Left lung (tissue), 10 donors: ENCODE data around the gene VPS13D. TPM values are rescaled to one million over a fixed set of nuclear protein-coding genes. Genes with fewer than 3 reads are reported as not detected.
"Not testable (repeated sequence)": the region's sequence is repeated elsewhere in the genome, so short reads cannot be mapped to it uniquely, and the experiment has no call there.

Experiments used
- ATAC-seq: fragments of 200-7000 bp; cut with Tn5 transposase; one replicate; pipeline ENCODE4 v1.9.1; 2020; ENCODE audit warnings: moderate library complexity
- DNase-seq, 4 donors: peaks; one replicate each; pipeline ENCODE4 v3.0.0-alpha.2; 2013 to 2020
- H3K27ac ChIP-seq, 2 donors: fragments of 200-600 bp; sonication (generic) in 1 of 2; one replicate each; pipeline versions ENCODE4 v1.5.0 to v1.8.0; 2020 to 2021
- H3K27me3 ChIP-seq, 2 donors: fragments of 200-600 bp; sonication (generic) in 1 of 2; one replicate each; pipeline versions ENCODE4 v1.5.0 to v1.8.0; 2020 to 2021
- H3K36me3 ChIP-seq, 2 donors: fragments of 200-600 bp; sonication (generic) in 1 of 2; one replicate each; pipeline versions ENCODE4 v1.5.0 to v1.8.0; 2020 to 2021
- H3K4me1 ChIP-seq, 2 donors: fragments of 200-600 bp; one replicate each; pipeline ENCODE4 v1.8.0; 2021
- H3K4me3 ChIP-seq, 2 donors: fragments of 200-600 bp; sonication (generic) in 1 of 2; one replicate each; pipeline versions ENCODE4 v1.5.0 to v1.8.0; 2020 to 2021; ENCODE audit warnings: mild to moderate bottlenecking in 1 of 2
- H3K9me3 ChIP-seq, 2 donors: fragments of 200-600 bp; sonication (generic) in 1 of 2; one replicate each; pipeline versions ENCODE4 v1.5.0 to v1.8.0; 2020 to 2021
- CTCF ChIP-seq, 2 donors: fragments of 200-600 bp; sonication (generic) in 1 of 2; IDR thresholded peaks; one replicate each; pipeline versions ENCODE4 v1.5.0 to v1.8.0; 2021; ENCODE audit warnings: antibody characterized with exemption in 2 of 2
- intact Hi-C, 2 donors: fragments of 100-400 bp; cut with DNase I; formaldehyde crosslinking; loops; one replicate each; pipeline versions ENCODE4 v1.11.2 to v1.14.2; 2022
- polyA plus RNA-seq, 6 donors: library from polyadenylated mRNA; unstranded; fragments of 120-200 nt; gene quantifications; one replicate each; pipeline ENCODE4 v1.2.1, GENCODE V29; 2013; ENCODE audit not compliant: insufficient read length in 6 of 6
- total RNA-seq, 2 donors: library from RNA; stranded (reverse); fragmentation: NEBNext Ultra II Directional; extraction: Animal tissue kit (Norgen Biotek cat#: 25700); gene quantifications; one replicate each; pipeline ENCODE4 v1.2.1, GENCODE V29; 2021
- donor health status: DM: no; HTN: yes; CAD: no.
- donor health status: DM: no; HTN: no; CAD: no.

The VPS13D gene
- total and polyA plus RNA-seq, 8 donors: 26.6 to 62.3 (median 30.2) TPM

- peaks cover 0 to 84% of the 10 kb centered on the region in 2 donors for H3K36me3 ChIP-seq
- no peaks in the 10 kb centered on the region for H3K9me3 ChIP-seq
- intact Hi-C loops: no loop called here
- no peak overlapping the region for H3K27ac ChIP-seq
- ATAC-seq (no peak), DNase-seq (no peak)
- no peak overlapping the region for H3K4me3 ChIP-seq
- no peak for TF ChIP-seq CTCF (IDR thresholded peaks at IDR 0.05)
- no peaks in the 10 kb centered on the region for H3K4me1 ChIP-seq
- no peaks in the 10 kb centered on the region for H3K27me3 ChIP-seq
These were observed 94.6 kb downstream of the VPS13D start for GRCh38 chr1:12324423-12324822.

GRCh38 chr1:12324973-12325372 is 95.1 kb downstream of the VPS13D start:
- H3K4me1 ChIP-seq, DNase-seq, H3K4me3 ChIP-seq, ATAC-seq, H3K27me3 ChIP-seq, H3K9me3 ChIP-seq, H3K27ac ChIP-seq, intact Hi-C loops: not testable (repeated sequence)
- peaks cover 0 to 84% of the 10 kb centered on the region in 2 donors for H3K36me3 ChIP-seq

GRCh38 chr1:12326986-12327385 is 97.2 kb downstream of the VPS13D start:
- TF ChIP-seq CTCF (IDR thresholded peaks at IDR 0.05): no peak
- no peak overlapping the region for H3K4me3 ChIP-seq
- no peaks in the 10 kb centered on the region for H3K27me3 ChIP-seq
- peaks cover 0 to 82% of the 10 kb centered on the region in 2 donors for H3K36me3 ChIP-seq
- H3K27ac ChIP-seq: no peak overlapping the region
- ATAC-seq (no peak), DNase-seq (no peak)
- no peaks in the 10 kb centered on the region for H3K4me1 ChIP-seq
- intact Hi-C loops: no loop called here
- no peaks in the 10 kb centered on the region for H3K9me3 ChIP-seq

- Histone ChIP-seq H3K4me3 (no peak overlapping the region), H3K27me3 (no peaks in the 10 kb centered on the region), H3K36me3 (peaks cover 0 to 82% of the 10 kb centered on the region in 2 donors), H3K9me3 (no peaks in the 10 kb centered on the region), H3K4me1 (no peaks in the 10 kb centered on the region), H3K27ac (no peak overlapping the region)
- no peak for TF ChIP-seq CTCF (IDR thresholded peaks at IDR 0.05)
- intact Hi-C loops: no loop called here
- ATAC-seq: no peak
- no peak for DNase-seq
These were observed 97.7 kb downstream of the VPS13D start for GRCh38 chr1:12327566-12327965.

- H3K4me1 ChIP-seq: no peaks in the 10 kb centered on the region
- no peaks in the 10 kb centered on the region for H3K9me3 ChIP-seq
- no peak overlapping the region for H3K27ac ChIP-seq
- no peak for DNase-seq
- ATAC-seq: no peak
- H3K4me3 ChIP-seq: no peak overlapping the region
- intact Hi-C loops: no loop called here
- no peaks in the 10 kb centered on the region for H3K27me3 ChIP-seq
- TF ChIP-seq CTCF (IDR thresholded peaks at IDR 0.05): no peak
- H3K36me3 ChIP-seq: peaks cover 0 to 83% of the 10 kb centered on the region in 2 donors
These were observed 103.4 kb downstream of the VPS13D start for GRCh38 chr1:12333036-12333785.

- Histone ChIP-seq H3K9me3 (no peaks in the 10 kb centered on the region), H3K4me3 (no peak overlapping the region), H3K27ac (no peak overlapping the region), H3K27me3 (no peaks in the 10 kb centered on the region), H3K36me3 (peaks cover 0 to 60% of the 10 kb centered on the region in 2 donors), H3K4me1 (no peaks in the 10 kb centered on the region)
- no peak for ATAC-seq
- TF ChIP-seq CTCF (IDR thresholded peaks at IDR 0.05): no peak
- no peak for DNase-seq
- intact Hi-C loops: no loop called here
These were observed 106.0 kb downstream of the VPS13D start for GRCh38 chr1:12335815-12336214.
